Body of pancreas (tissue), 4 donors: Measurements from ENCODE around the gene OPN1MW3. TPM values are rescaled to one million over a fixed set of nuclear protein-coding genes. Genes with fewer than 3 reads are reported as not detected.
A peak's percentile ranks its signal among the peaks of the same experiment; 100 is the strongest.
"Not testable (repeated sequence)": the region's sequence is repeated elsewhere in the genome, so short reads cannot be mapped to it uniquely, and the experiment has no call there.

Experiments used
- ATAC-seq: fragments of 150-250 bp; one replicate; pipeline ENCODE4 v1.9.1; 2016
- DNase-seq, 4 donors: peaks; one replicate each; pipeline ENCODE4 v3.0.0-alpha.2; 2019
- H3K27ac ChIP-seq, 4 donors: fragments of 200-600 bp; sonication (generic); 1 replicate in 3 of 4; 2 replicates in 1 of 4; pipeline versions ENCODE4 v1.5.1 to v1.6.1; 2016 to 2019; ENCODE audit warnings: mild to moderate bottlenecking in 1 of 4, mixed read lengths in 1 of 4, moderate library complexity in 1 of 4
- H3K27me3 ChIP-seq, 2 donors: fragments of 200-600 bp; sonication (generic); one replicate each; pipeline ENCODE4 v1.6.0; 2016; ENCODE audit warnings: mild to moderate bottlenecking in 1 of 2
- H3K36me3 ChIP-seq, 2 donors: fragments of 200-600 bp; sonication (generic); replicated peaks in 1 of 2; 2 replicates each; pipeline ENCODE4 v1.5.1; 2016; ENCODE audit warnings: low read depth in 2 of 2; ENCODE audit not compliant: insufficient read depth in 1 of 2
- H3K4me1 ChIP-seq: fragments of 200-600 bp; sonication (generic); one replicate; pipeline ENCODE4 v1.6.0; 2016
- H3K4me3 ChIP-seq, 2 donors: fragments of 200-600 bp; sonication (generic); 1 replicate in 1 of 2; 2 replicates in 1 of 2; pipeline ENCODE4 v1.5.1; 2016 to 2019
- H3K9me3 ChIP-seq, 3 donors: fragments of 200-600 bp; sonication (generic); 1 replicate in 2 of 3; 2 replicates in 1 of 3; pipeline ENCODE4 v1.5.1; 2016
- whole genome bisulfite sequencing, 2 donors: methylation state at CpG; one replicate each; pipeline ENCODE4 v1.1.5; 2017; 5-methylcytosine and 5-hydroxymethylcytosine counted together
- intact Hi-C: fragments of 100-400 bp; cut with DNase I; formaldehyde crosslinking; loops from one replicate; pipeline ENCODE4 v1.15.1; 2023
- total RNA-seq, 2 donors: library from RNA; depleted of rRNA; stranded (reverse); fragments of >200 nt; gene quantifications; one replicate each; pipeline ENCODE4 v1.1.0, GENCODE V29; 2016

Gene OPN1MW3
- total RNA-seq, result not detected

DNA sequence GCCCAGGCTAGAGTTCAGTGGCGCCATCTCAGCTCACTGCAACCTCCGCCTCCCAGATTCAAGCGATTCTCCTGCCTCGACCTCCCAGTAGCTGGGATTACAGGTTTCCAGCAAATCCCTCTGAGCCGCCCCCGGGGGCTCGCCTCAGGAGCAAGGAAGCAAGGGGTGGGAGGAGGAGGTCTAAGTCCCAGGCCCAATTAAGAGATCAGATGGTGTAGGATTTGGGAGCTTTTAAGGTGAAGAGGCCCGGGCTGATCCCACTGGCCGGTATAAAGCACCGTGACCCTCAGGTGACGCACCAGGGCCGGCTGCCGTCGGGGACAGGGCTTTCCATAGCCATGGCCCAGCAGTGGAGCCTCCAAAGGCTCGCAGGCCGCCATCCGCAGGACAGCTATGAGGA lies at the start of gene OPN1MW3:
Gene OPN1MW3, plus strand, starts transcription at position 301 of the 400 bp plus-strand sequence. Its CDS starts 38 bp downstream, at position 339.
- H3K27ac ChIP-seq, H3K9me3 ChIP-seq, ATAC-seq, H3K4me3 ChIP-seq, intact Hi-C loops, H3K27me3 ChIP-seq, DNase-seq, H3K36me3 ChIP-seq, H3K4me1 ChIP-seq: not testable (repeated sequence)
- no CpG with 5 or more reads among the region's 17 CpGs for WGBS, 2 donors

DNA sequence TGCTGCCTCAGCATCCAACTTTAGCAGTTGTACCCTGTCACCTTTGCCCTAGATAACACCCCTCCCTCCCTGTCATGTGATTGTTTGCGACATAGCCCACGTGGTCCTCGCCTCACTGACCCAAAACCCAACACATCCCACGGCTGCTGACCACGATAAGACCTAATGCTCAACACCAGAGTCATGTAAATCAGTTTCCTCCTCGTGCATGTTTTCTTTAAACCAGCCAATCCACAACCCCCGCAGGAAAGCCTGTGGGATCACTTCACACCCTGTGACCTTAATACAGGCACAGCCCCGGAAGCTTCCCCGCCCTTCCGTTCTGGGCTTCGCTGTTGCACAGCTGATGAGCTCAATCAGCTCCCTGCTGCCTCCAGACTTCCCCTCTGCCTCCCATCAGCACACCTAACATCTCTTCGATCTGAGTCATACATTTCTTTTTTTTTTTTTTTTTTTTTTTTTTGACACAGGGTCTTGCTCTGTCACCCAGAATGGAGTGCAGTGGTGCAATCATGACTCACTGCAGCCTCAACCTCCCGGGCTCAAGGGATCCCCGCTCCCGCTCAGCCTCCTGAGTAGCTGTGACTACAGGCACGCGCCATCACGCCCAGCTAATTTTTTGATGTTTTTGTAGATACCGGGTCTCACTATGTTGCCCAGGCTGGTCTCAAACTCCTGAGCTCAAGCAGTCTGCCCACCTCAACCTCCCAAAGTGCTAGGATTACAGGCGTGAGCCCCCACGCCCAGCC lies 47.5 kb upstream of the OPN1MW3 start:
- DNase-seq, H3K27me3 ChIP-seq, H3K36me3 ChIP-seq, H3K4me3 ChIP-seq, H3K9me3 ChIP-seq, H3K4me1 ChIP-seq, H3K27ac ChIP-seq, intact Hi-C loops: not testable (repeated sequence)
- ATAC-seq, result peak; percentile 53
- whole genome bisulfite sequencing, 2 donors, result no CpG with 5 or more reads among the region's 21 CpGs

DNA sequence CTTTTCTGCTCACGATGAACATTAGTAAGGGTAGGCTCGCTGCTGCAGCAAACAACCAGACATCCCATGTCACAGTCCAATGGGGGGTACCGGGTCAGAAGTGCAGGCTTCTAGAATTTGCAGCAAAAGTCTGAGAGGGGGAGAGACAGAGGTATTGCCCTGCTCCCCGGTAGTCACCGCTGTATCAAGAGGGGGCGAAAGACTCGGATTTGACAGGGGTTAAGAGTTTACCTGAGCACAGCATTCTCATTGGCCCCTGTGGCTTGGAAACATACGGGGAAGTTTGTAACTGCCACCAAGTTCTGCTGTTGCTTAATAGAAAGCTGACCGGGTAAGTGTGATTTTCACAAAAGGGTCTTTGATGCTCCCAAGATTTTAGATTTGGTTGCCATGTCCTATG lies 46.3 kb upstream of the OPN1MW3 start:
- intact Hi-C loops, H3K27me3 ChIP-seq, H3K4me1 ChIP-seq, H3K4me3 ChIP-seq, H3K36me3 ChIP-seq, H3K27ac ChIP-seq, ATAC-seq, H3K9me3 ChIP-seq: not testable (repeated sequence)
- WGBS, 2 donors, result 65 to 72% methylated on average over 4 to 6 of the region's 9 CpGs
- DNase-seq, result peak in 1 of 4 donors; percentile 1

DNA sequence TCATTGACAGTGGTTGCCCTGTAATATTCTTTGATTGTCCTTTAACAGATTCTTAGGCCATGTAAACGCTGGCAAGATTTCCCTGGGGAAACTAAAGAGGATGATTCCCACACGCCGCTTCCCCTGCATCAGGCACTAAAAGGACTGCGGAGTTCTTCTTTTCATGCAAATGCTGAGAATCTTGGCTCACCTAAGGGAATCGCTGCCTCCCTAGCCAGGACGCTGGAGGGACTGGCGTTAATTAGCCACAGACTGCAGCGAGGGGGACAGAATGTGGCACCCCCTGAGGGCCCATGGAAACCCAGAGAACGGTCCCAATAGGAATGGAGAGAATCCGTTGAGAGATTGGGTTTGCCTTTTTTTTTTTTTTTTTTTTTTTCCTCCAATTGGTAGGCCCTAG lies 45.9 kb upstream of the OPN1MW3 start:
- H3K4me1 ChIP-seq, H3K27ac ChIP-seq, ATAC-seq, H3K36me3 ChIP-seq, DNase-seq, H3K9me3 ChIP-seq, H3K4me3 ChIP-seq, H3K27me3 ChIP-seq, intact Hi-C loops: not testable (repeated sequence)
- no CpG with 5 or more reads among the region's 10 CpGs for WGBS, 2 donors

DNA sequence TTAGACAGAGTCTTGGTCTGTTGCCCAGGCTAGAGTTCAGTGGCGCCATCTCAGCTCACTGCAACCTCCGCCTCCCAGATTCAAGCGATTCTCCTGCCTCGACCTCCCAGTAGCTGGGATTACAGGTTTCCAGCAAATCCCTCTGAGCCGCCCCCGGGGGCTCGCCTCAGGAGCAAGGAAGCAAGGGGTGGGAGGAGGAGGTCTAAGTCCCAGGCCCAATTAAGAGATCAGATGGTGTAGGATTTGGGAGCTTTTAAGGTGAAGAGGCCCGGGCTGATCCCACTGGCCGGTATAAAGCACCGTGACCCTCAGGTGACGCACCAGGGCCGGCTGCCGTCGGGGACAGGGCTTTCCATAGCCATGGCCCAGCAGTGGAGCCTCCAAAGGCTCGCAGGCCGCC lies 37.9 kb upstream of the OPN1MW3 start, which contains the start of gene OPN1MW2:
Gene OPN1MW2, plus strand, starts transcription at position 301 of the 400 bp plus-strand sequence. Its CDS starts 60 bp downstream, at position 361.
- H3K36me3 ChIP-seq, H3K27me3 ChIP-seq, H3K9me3 ChIP-seq, DNase-seq, ATAC-seq, H3K4me1 ChIP-seq, intact Hi-C loops, H3K4me3 ChIP-seq, H3K27ac ChIP-seq: not testable (repeated sequence)
- no CpG with 5 or more reads among the region's 16 CpGs for WGBS, 2 donors

DNA sequence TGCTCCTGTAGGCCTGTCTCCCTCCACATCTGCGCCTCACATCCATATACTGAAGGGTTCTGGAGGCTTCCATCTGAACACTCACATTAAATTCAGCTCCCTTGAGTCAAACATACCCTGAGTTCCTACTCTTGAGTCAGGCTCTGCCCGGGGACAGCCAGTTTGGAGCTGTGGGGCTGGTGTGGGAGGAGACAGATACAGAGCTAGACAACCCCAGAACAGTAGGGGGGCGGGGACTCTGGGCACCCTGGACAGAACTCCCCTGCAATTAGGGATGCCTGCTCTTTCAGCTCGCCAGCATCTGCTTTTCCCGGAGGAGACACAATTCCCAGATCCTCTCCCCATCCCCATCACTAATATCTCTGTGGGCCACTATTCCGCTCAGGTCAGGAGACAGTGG lies 32.1 kb upstream of the OPN1MW3 start:
- H3K27ac ChIP-seq, H3K9me3 ChIP-seq, intact Hi-C loops, DNase-seq, H3K36me3 ChIP-seq, H3K4me1 ChIP-seq, H3K4me3 ChIP-seq, H3K27me3 ChIP-seq, ATAC-seq: not testable (repeated sequence)
- WGBS, 2 donors, result no CpG with 5 or more reads among the region's 6 CpGs

DNA sequence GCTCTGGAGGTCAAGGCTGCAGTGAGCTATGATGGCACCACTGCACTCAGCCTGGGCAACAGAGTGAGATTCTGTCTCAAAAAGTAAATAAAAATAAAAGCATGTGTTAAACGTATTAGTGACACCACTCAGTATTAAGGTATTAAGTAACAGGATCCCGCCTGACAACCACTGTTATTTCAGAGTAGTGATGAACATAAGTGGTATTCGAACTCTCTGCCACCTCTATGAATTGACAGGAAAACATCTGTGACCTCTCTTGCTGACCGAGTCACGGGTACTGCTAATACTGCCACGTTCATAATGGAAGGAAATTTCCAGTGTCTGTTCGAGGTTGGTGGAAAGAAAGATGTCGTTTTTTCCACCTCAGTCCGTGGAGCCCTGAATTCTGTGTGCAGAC lies 30.7 kb upstream of the OPN1MW3 start:
- intact Hi-C loops, ATAC-seq: not testable (repeated sequence)

DNA sequence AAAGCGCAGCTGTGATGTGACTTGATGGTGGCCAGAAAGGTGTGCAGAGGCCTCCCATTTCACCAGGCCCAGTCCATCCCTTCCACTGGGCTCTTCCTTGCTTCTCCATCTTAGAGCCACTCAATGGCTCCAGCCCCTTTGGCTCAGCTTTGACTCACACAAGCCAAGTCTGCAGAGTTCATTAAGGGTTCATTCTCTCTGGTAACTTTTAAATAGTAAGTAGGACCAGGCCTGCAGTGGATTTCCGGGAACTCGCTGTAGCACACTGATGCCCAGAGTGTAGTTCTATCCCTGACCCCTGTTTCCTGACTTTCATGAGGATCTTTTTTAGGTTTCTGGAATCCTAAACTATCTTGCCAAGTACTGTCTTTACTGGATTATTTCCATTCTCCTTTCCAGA lies 25.9 kb upstream of the OPN1MW3 start:
- ATAC-seq, result peak; percentile 15
- DNase-seq, H3K9me3 ChIP-seq, H3K4me1 ChIP-seq, H3K27me3 ChIP-seq, H3K27ac ChIP-seq, intact Hi-C loops, H3K36me3 ChIP-seq, H3K4me3 ChIP-seq: not testable (repeated sequence)
- WGBS, 2 donors, result no CpG with 5 or more reads among the region's 3 CpGs

More for the DNA sequence above, 30.7 kb upstream of the OPN1MW3 start:
- H3K9me3 ChIP-seq, H3K4me1 ChIP-seq, H3K27ac ChIP-seq, H3K4me3 ChIP-seq, DNase-seq, H3K36me3 ChIP-seq, H3K27me3 ChIP-seq: not testable (repeated sequence)
- no CpG with 5 or more reads among the region's 9 CpGs for WGBS, 2 donors

DNA sequence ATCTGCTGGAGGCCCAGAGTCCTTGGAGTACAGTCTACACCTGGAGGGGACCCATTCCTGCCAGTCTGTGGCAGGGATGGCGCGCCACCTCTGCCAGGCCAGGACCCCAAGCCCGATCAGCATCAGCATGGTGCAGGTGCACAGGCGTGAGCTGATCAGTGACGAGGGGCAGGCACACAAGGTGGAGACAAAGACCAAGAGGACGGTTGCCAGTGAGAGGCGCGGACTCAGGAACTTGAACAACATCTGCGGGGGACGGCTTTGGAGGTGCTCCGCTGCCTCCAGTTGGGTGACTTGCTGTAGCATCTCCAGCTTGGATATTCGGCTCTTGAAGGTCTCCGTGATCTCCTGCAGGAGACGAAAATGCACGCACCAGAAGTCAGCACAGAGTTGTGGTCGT lies 23.8 kb upstream of the OPN1MW3 start:
- H3K27ac ChIP-seq, H3K27me3 ChIP-seq, H3K36me3 ChIP-seq, DNase-seq, ATAC-seq, H3K4me3 ChIP-seq, H3K9me3 ChIP-seq, H3K4me1 ChIP-seq, intact Hi-C loops: not testable (repeated sequence)
- WGBS, 2 donors, result no CpG with 5 or more reads among the region's 16 CpGs

DNA sequence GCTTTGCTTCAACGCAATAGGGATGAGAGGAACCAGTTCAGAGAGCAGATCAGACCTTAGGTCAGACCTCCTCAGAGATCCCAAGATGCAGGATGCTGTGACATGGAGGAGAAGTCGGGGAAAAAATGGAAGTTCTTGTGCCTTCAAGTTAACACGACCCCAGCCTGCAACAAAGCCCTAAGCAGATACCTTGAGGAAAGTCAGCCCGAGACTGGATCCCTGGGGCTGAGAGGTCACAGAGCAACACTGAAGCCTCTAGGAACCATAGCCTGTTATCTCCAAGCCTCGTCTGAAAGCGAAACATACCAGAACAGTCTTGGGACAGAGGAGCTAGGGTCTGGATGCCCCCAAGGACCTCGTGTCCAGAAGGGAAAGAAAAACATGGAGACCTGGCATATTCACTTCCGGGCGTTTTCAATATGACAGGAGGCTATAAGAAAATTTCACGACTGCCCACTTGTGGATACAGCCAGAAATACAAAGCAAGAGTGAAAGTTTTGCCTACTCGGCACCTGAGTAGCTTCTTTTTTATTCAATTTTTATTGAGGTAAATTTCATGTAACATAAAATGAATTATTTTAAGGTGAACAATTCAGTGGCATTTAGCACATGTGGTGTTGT lies 18.3 kb upstream of the OPN1MW3 start:
- H3K4me1 ChIP-seq, H3K9me3 ChIP-seq, ATAC-seq, H3K27me3 ChIP-seq, H3K4me3 ChIP-seq, intact Hi-C loops, H3K27ac ChIP-seq, H3K36me3 ChIP-seq, DNase-seq: not testable (repeated sequence)
- 73% methylated on average over 3 of the region's 11 CpGs; no CpG with 5 or more reads in 1 of the 2 donors for WGBS, 2 donors

DNA sequence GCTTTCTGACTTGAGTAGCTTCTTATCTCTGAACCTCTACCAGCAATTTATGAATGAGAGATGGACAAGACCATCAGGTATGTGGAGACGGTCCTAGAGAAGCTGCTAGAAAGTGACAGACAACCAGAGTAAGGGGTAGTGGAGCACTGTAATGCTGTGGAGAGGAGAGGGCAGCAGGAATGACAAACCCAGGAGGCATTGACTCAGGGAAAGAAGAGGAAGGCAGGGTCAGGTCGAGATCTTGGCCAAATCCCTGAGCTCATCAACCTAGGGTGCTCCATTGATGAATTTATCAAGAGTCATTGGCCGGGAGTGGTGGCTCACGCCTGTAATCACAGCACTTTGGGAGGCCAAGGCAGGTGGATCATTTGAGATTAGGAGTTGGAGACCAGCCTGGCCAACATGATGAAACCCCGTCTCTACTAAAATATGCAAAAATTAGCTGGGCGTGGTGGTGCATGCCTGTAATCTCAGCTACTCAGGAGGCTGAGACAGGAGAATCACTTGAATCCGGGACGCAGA lies 17.3 kb upstream of the OPN1MW3 start:
- H3K4me3 ChIP-seq, H3K27ac ChIP-seq, H3K36me3 ChIP-seq, H3K4me1 ChIP-seq, intact Hi-C loops, ATAC-seq, H3K27me3 ChIP-seq, H3K9me3 ChIP-seq: not testable (repeated sequence)
- peak in 2 of 4 donors; percentile 3 to 7 for DNase-seq
- WGBS, 2 donors, result 67 to 78% methylated on average over 4 to 5 of the region's 8 CpGs
